HCT116 (cell line): ENCODE results near the gene PREX1. TPM values are rescaled to one million over a fixed set of nuclear protein-coding genes. Genes with fewer than 3 reads are reported as not detected.

Experiments used
- ATAC-seq: fragments of 200-7000 bp; cut with Tn5 transposase; 2 replicates; pipeline ENCODE4 v1.9.1; 2020; ENCODE audit warnings: mild to moderate bottlenecking, moderate library complexity
- BruUV-seq: library from RNA; stranded (reverse); fragments of 400-500 nt; replicated peaks from 2 replicates; lab custom pipeline; 2021; lab: Mats Ljungman, UMichigan
- CTCF ChIA-PET: fragments of 300-600 bp; sonication (Branson Sonifier 250); formaldehyde crosslinking; loops from one replicate; lab custom pipeline; 2021; ENCODE audit warnings: antibody characterized with exemption; lab: Charles Lee
- POLR2A ChIA-PET: fragments of 300-600, 350-600 bp; sonication (Branson Sonifier 250); formaldehyde crosslinking; loops from one replicate; lab custom pipeline; 2021; ENCODE audit warnings: antibody characterized with exemption; lab: Charles Lee
- RAD21 ChIA-PET, 2 experiments: fragments of 300-600 bp; sonication (Branson Sonifier 250); formaldehyde crosslinking; loops; one replicate each; lab custom pipeline; 2023; ENCODE audit warnings: low total read pairs in 2 of 2; ENCODE audit not compliant: uncharacterized antibody in 2 of 2, unreplicated experiment in 2 of 2, low non-redundant PET in 1 of 2; lab: Charles Lee
- DNase-seq: peaks from one replicate; pipeline ENCODE4 v3.0.0-alpha.2; 2010; ENCODE audit warnings: low read depth, low spot score
- H2AFZ ChIP-seq: fragments of 200-600 bp; shearing (Covaris generic), sonication (generic); 2 replicates; pipeline ENCODE4 v1.6.1; 2017; ENCODE audit warnings: low read depth, mixed run types, mixed read lengths, antibody characterized with exemption, low read length; ENCODE audit not compliant: poor library complexity, severe bottlenecking
- H3K27ac ChIP-seq: 2 replicates; pipeline ENCODE4 v1.5.1; 2012; ENCODE audit warnings: low read depth, low read length
- H3K27me3 ChIP-seq: fragments of 200-600 bp; sonication (generic); 2 replicates; pipeline ENCODE4 v1.6.1; 2016; ENCODE audit warnings: mixed run types, low read length, mixed read lengths; ENCODE audit not compliant: insufficient read depth
- H3K36me3 ChIP-seq, 2 experiments: fragments of 200-500 bp in 1 of 2; fragments of 200-600 bp in 1 of 2; sonication (Bioruptor generic) in 1 of 2; sonication (generic) in 1 of 2; 2 replicates each; pipeline versions ENCODE4 v1.5.1 to v1.6.1; 2014 to 2016; ENCODE audit warnings: low read length in 2 of 2, inconsistent platforms in 1 of 2, mixed read lengths in 1 of 2, mixed run types in 1 of 2; ENCODE audit not compliant: insufficient read depth in 2 of 2, control insufficient read depth in 1 of 2
- H3K4me1 ChIP-seq, 2 experiments: fragments of 200-600 bp in 1 of 2; sonication (generic) in 1 of 2; 2 replicates each; pipeline versions ENCODE4 v1.5.1 to v1.6.1; 2012 to 2017; ENCODE audit warnings: low read length in 2 of 2, inconsistent platforms in 1 of 2, mild to moderate bottlenecking in 1 of 2, mixed read lengths in 1 of 2, mixed run types in 1 of 2, moderate library complexity in 1 of 2; ENCODE audit not compliant: insufficient read depth in 2 of 2, control insufficient read depth in 1 of 2
- H3K4me2 ChIP-seq: fragments of 200-600 bp; sonication (generic); 2 replicates; pipeline ENCODE4 v1.6.1; 2017; ENCODE audit warnings: mixed run types, low read length, mixed read lengths
- H3K4me3 ChIP-seq, 2 experiments: fragments of 200-600 bp in 1 of 2; sonication (generic) in 1 of 2; replicated peaks in 1 of 2; 2 replicates each; pipeline ENCODE4 v1.5.1; 2011 to 2016; ENCODE audit warnings: low read length in 2 of 2, control low read depth in 1 of 2, low read depth in 1 of 2, mild to moderate bottlenecking in 1 of 2, mixed read lengths in 1 of 2, mixed run types in 1 of 2
- H3K79me2 ChIP-seq: fragments of 200-600 bp; sonication (generic); 2 replicates; pipeline ENCODE4 v1.6.1; 2017; ENCODE audit warnings: mild to moderate bottlenecking, mixed run types, low read length, moderate library complexity, mixed read lengths; ENCODE audit not compliant: insufficient read depth
- H3K9ac ChIP-seq: fragments of 200-600 bp; sonication (generic); 2 replicates; pipeline ENCODE4 v1.6.1; 2016; ENCODE audit warnings: low read length, mixed read lengths
- H3K9me2 ChIP-seq: fragments of 200-600 bp; sonication (generic), shearing (Covaris generic); 2 replicates; pipeline ENCODE4 v1.6.1; 2017; ENCODE audit warnings: mixed run types, mild to moderate bottlenecking, moderate library complexity; ENCODE audit not compliant: insufficient read depth
- H3K9me3 ChIP-seq, 2 experiments: fragments of 200-500 bp in 1 of 2; fragments of 200-600 bp in 1 of 2; sonication (Bioruptor generic) in 1 of 2; sonication (generic) in 1 of 2; 2 replicates each; pipeline ENCODE4 v1.6.1; 2014 to 2017; ENCODE audit warnings: low read length in 2 of 2, mixed read lengths in 2 of 2, inconsistent platforms in 1 of 2, low read depth in 1 of 2, mild to moderate bottlenecking in 1 of 2, mixed run types in 1 of 2, moderate library complexity in 1 of 2; ENCODE audit not compliant: control insufficient read depth in 1 of 2, insufficient read depth in 1 of 2
- H4K20me1 ChIP-seq: fragments of 200-600 bp; sonication (generic), shearing (Covaris generic); 2 replicates; pipeline ENCODE4 v1.6.1; 2017; ENCODE audit warnings: mixed run types, mild to moderate bottlenecking, moderate library complexity; ENCODE audit not compliant: insufficient read depth
- CEBPB ChIP-seq: IDR thresholded peaks from 2 replicates; pipeline ENCODE4 v1.6.1; 2012; ENCODE audit warnings: low read depth
- EGR1 ChIP-seq: IDR thresholded peaks from 2 replicates; pipeline ENCODE4 v1.6.1; 2012; ENCODE audit warnings: low read depth
- ELF1 ChIP-seq: IDR thresholded peaks from 2 replicates; pipeline ENCODE4 v1.6.1; 2012; ENCODE audit warnings: low read depth, borderline replicate concordance
- EZH2 ChIP-seq: fragments of 200-600 bp; sonication (generic); IDR thresholded peaks from 2 replicates; pipeline ENCODE4 v1.6.1; 2017; ENCODE audit warnings: antibody characterized with exemption, mixed run types
- EZH2phosphoT487 ChIP-seq: fragments of 200-600 bp; IDR thresholded peaks from 2 replicates; pipeline ENCODE4 v1.6.1; 2018; ENCODE audit warnings: antibody characterized with exemption, borderline replicate concordance
- FOSL1 ChIP-seq: IDR thresholded peaks from 2 replicates; pipeline ENCODE4 v1.6.1; 2012; ENCODE audit warnings: low read depth
- POLR2A ChIP-seq: IDR thresholded peaks from 2 replicates; pipeline ENCODE4 v1.7.0; 2011; ENCODE audit warnings: borderline replicate concordance; ENCODE audit not compliant: insufficient read depth, insufficient read length; ENCODE audit errors: extremely low read depth
- RAD21 ChIP-seq: IDR thresholded peaks from 2 replicates; pipeline ENCODE4 v1.6.1; 2012; ENCODE audit warnings: low read depth, mild to moderate bottlenecking
- REST ChIP-seq: IDR thresholded peaks from 2 replicates; pipeline ENCODE4 v1.6.1; 2012; ENCODE audit warnings: low read depth
- SIN3A ChIP-seq: IDR thresholded peaks from 2 replicates; pipeline ENCODE4 v1.6.1; 2012; ENCODE audit warnings: low read depth
- SP1 ChIP-seq: IDR thresholded peaks from 2 replicates; pipeline ENCODE4 v1.6.1; 2012; ENCODE audit warnings: low read depth
- SRF ChIP-seq: IDR thresholded peaks from 2 replicates; pipeline ENCODE4 v1.6.1; 2012; ENCODE audit warnings: low read depth
- ZBTB33 ChIP-seq: IDR thresholded peaks from 2 replicates; pipeline ENCODE4 v1.6.1; 2011; ENCODE audit warnings: mild to moderate bottlenecking, low read length, moderate library complexity; ENCODE audit not compliant: insufficient replicate concordance; ENCODE audit errors: extremely low read depth
- intact Hi-C: fragments of 100-400 bp; cut with micrococcal nuclease; formaldehyde crosslinking; loops from 2 replicates; pipeline ENCODE4 v1.10.0; 2022
- total RNA-seq: library from RNA; stranded (reverse); gene quantifications from one replicate; pipeline ENCODE4 v1.2.1, GENCODE V29; 2021; ENCODE audit not compliant: unreplicated experiment
- TF ChIP-seq, protein P1 (sequence below), 3 experiments: fragments of 200-600 bp in 1 of 3; sonication (generic) in 1 of 3; IDR thresholded peaks in 2 of 3; conservative IDR thresholded peaks in 1 of 3; 2 replicates each; pipeline ENCODE4 v1.5.1; 2012 to 2017; ENCODE audit warnings: low read depth in 2 of 3, low read length in 2 of 3, antibody characterized with exemption in 1 of 3, borderline replicate concordance in 1 of 3, control low read depth in 1 of 3, mild to moderate bottlenecking in 1 of 3, mixed read lengths in 1 of 3, mixed run types in 1 of 3, moderate library complexity in 1 of 3; ENCODE audit not compliant: insufficient read depth in 1 of 3

Gene PREX1
- total RNA-seq, 1 experiment from 2014 or later = 6.1 TPM

DNA sequence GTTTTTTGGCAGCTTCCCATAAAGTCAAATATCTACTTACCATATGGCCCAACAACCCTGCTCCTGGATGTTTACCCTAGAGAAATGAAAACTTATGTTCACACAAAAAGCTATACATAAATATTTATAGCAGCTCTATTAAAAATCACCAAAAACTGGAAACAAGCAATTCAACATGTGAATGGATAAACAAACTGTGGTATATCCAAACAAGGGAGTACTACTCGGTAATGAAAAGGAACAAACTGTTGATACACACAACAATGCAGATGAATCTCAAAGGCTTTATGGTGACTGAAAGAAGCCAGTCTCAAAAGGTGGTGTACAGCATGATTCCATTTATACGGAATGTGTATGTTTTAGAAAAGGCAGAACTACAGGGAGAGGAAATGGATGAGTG lies 48.4 kb downstream of the PREX1 start:
- Histone ChIP-seq H3K79me2 (no peaks in the 10 kb centered on the region), H3K4me1 (no peaks in the 10 kb centered on the region), H3K9ac (no peak overlapping the region), H2AFZ (no peak overlapping the region), H4K20me1 (no peaks in the 10 kb centered on the region), H3K27ac (no peak overlapping the region), H3K9me2 (no peaks in the 10 kb centered on the region), H3K9me3 (no peaks in the 10 kb centered on the region), H3K4me2 (no peak overlapping the region), H3K4me3 (no peak overlapping the region), H3K27me3 (no peaks in the 10 kb centered on the region), H3K36me3 (no peaks in the 10 kb centered on the region)
- TF ChIP-seq ZBTB33 (no peak), SRF (no peak), ELF1 (no peak), EZH2 (no peak), REST (no peak), EZH2phosphoT487 (no peak), EGR1 (no peak), POLR2A (no peak), RAD21 (no peak), SP1 (no peak), CEBPB (no peak), FOSL1 (no peak), SIN3A (no peak)
- TF ChIP-seq, protein P1, sequence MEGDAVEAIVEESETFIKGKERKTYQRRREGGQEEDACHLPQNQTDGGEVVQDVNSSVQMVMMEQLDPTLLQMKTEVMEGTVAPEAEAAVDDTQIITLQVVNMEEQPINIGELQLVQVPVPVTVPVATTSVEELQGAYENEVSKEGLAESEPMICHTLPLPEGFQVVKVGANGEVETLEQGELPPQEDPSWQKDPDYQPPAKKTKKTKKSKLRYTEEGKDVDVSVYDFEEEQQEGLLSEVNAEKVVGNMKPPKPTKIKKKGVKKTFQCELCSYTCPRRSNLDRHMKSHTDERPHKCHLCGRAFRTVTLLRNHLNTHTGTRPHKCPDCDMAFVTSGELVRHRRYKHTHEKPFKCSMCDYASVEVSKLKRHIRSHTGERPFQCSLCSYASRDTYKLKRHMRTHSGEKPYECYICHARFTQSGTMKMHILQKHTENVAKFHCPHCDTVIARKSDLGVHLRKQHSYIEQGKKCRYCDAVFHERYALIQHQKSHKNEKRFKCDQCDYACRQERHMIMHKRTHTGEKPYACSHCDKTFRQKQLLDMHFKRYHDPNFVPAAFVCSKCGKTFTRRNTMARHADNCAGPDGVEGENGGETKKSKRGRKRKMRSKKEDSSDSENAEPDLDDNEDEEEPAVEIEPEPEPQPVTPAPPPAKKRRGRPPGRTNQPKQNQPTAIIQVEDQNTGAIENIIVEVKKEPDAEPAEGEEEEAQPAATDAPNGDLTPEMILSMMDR (IDR thresholded peaks at IDR 0.05 in 2 of 3, conservative IDR thresholded peaks at IDR 0.05 in 1 of 3; ENCODE audit: borderline replicate concordance in 1 of 3, insufficient read depth in 1 of 3, low read depth in 2 of 3, low read length in 2 of 3) = no peak
- ATAC-seq (no peak), DNase-seq (no peak)
- ChIA-PET CTCF (interaction anchor here (0.7 kb wide), 1 partner anchor 121 kb away, joined by 3 read pairs; no protein-coding TSS in a partner anchor), POLR2A (no interaction called here), RAD21 (no interaction called here)
- intact Hi-C loops = no loop called here
- no TSS peak for BruUV-seq
